ENCODE data around the gene UBR1.

DNA sequence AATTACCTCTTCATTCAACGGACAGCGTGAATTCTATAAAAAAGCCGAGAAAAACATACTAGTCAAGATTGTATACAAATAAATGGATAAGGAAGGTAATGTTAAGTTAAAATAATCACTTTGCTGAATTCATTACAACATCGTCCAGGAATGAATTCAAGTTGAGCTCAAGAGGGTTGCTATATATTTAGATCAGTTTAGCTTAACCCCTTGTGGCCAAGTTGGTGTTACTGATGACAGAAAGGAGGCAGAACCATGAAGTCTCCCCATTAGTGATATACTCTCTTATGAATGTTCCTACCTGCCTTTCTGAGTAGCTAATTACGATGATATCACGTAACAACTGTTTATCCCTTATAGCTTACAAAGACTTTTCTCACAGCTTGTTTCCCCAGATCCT is 34.9 kb downstream of the UBR1 start:
- no peak for TF ChIP-seq CTCF (IDR thresholded peaks at IDR 0.05)
- no peak for TF ChIP-seq ZFX (IDR thresholded peaks at IDR 0.05; ENCODE audit: borderline replicate concordance)

All from 22Rv1 (cell line).